Heart right ventricle (tissue), 16 donors: ENCODE measurements around the gene MT1HL1. TPM values are rescaled to one million over a fixed set of nuclear protein-coding genes. Genes with fewer than 3 reads are reported as not detected.

ENCODE experiments used
- ATAC-seq, 8 donors: fragments of 200-7000 bp; cut with Tn5 transposase; one replicate each; pipeline ENCODE4 v1.9.1; 2020; ENCODE audit warnings: mild to moderate bottlenecking in 8 of 8, moderate library complexity in 8 of 8, moderate number of reproducible peaks in 1 of 8
- DNase-seq, 2 donors: peaks; one replicate each; pipeline ENCODE4 v3.0.0-alpha.2; 2020
- H3K27ac ChIP-seq, 10 donors: fragments of 200-600 bp; sonication (generic) in 2 of 10; one replicate each; pipeline versions ENCODE4 v1.5.0 to v1.8.0; 2020 to 2022; ENCODE audit warnings: mild to moderate bottlenecking in 3 of 10
- H3K27me3 ChIP-seq, 7 donors: fragments of 200-600 bp; one replicate each; pipeline ENCODE4 v1.8.0; 2021 to 2022; ENCODE audit warnings: mild to moderate bottlenecking in 2 of 7
- H3K36me3 ChIP-seq, 9 donors: fragments of 200-600 bp; sonication (generic) in 1 of 9; one replicate each; pipeline versions ENCODE4 v1.5.0 to v1.8.0; 2020 to 2022; ENCODE audit warnings: mild to moderate bottlenecking in 2 of 9
- H3K4me1 ChIP-seq, 9 donors: fragments of 200-600 bp; sonication (generic) in 1 of 9; one replicate each; pipeline versions ENCODE4 v1.5.0 to v1.8.0; 2020 to 2022; ENCODE audit warnings: mild to moderate bottlenecking in 4 of 9
- H3K4me3 ChIP-seq, 10 donors: fragments of 200-600 bp; sonication (generic) in 2 of 10; one replicate each; pipeline versions ENCODE4 v1.5.0 to v1.8.0; 2020 to 2022; ENCODE audit warnings: mild to moderate bottlenecking in 7 of 10, moderate library complexity in 2 of 10
- H3K9me3 ChIP-seq, 11 donors: fragments of 200-600 bp in 10 of 11; sonication (generic) in 2 of 11; one replicate each; pipeline versions ENCODE4 v1.5.0 to v1.8.0; 2013 to 2022; ENCODE audit warnings: mild to moderate bottlenecking in 2 of 11, control low read depth in 1 of 11, moderate library complexity in 1 of 11
- WGBS, 2 donors: extraction: QIAGEN DNeasy Blood & Tissue Kit; methylation state at CpG; one replicate each; pipeline ENCODE4 v1.1.7; 2013; ENCODE audit warnings: inconsistent platforms in 1 of 2; 5-methylcytosine and 5-hydroxymethylcytosine counted together
- intact Hi-C, 10 donors: fragments of 100-400 bp; cut with DNase I; formaldehyde crosslinking; loops; one replicate each; pipeline versions ENCODE4 v1.11.1 to v1.14.2; 2022
- polyA plus RNA-seq, 2 donors: library from polyadenylated mRNA; stranded (reverse); fragments of 200-250 nt; gene quantifications; one replicate each; pipeline ENCODE4 v1.2.3, GENCODE V29; 2013
- total RNA-seq, 10 donors: library from RNA; stranded (reverse); fragmentation: NEBNext Ultra II Directional in 3 of 10; extraction: Animal tissue kit (Norgen Biotek cat#: 25700) in 3 of 10; gene quantifications; one replicate each; pipeline versions ENCODE4 v1.2.1 to v1.2.4, GENCODE V29; 2021 to 2023
- TF ChIP-seq, protein P1 (sequence below), 9 donors: fragments of 200-600 bp; sonication (generic) in 2 of 9; IDR thresholded peaks; one replicate each; pipeline versions ENCODE4 v1.5.0 to v1.8.0; 2021 to 2022; ENCODE audit warnings: antibody characterized with exemption in 9 of 9, mild to moderate bottlenecking in 5 of 9, moderate library complexity in 1 of 9
- donor health status: Arrhythmogenic right ventricular cardiomyopathy.
- donor health status: ischemic (EF 13 %, LVEDD 7.1; RV severe dilation, severe dysfunction).
- donor health status: healthy with polysubstance abuse.
- donor health status: DM: no; HTN: yes; CAD: no.
- donor health status: DM: no; HTN: no; CAD: no.
- donor health status: ischemic (EF 25% LVEDD 6.9; RV normal size, moderate dysfunction).
- donor health status: ischemic (EF 25% LVEDD 5.7; RV mildly dilated, moderate dysfunction).
- donor health status: healthy.
- donor health status: DM: yes; HTN: yes; CAD: no.
- donor health status: Ischemic cardiomyopathy.
- donor health status: ischemic (EF 35%, LVEDD 5.7; RV mildly dilated, moderate dysfunction).
- donor health status: nonischemic (EF 11% LVEDD 7.7; RV severe dilation, severe dysfunction).
- donor health status: DM: yes; HTN: yes; CAD: no.
- donor health status: PGD.
- donor health status: ischemic (EF 29% LVEDD 5.4; RV normal size, mild dysfunction).
- donor health status: nonischemic (EF 23%, LVEDD 6.1; RV moderate dilation, normal function).

The MT1HL1 gene
- total and polyA plus RNA-seq, 12 donors, result not detected

DNA sequence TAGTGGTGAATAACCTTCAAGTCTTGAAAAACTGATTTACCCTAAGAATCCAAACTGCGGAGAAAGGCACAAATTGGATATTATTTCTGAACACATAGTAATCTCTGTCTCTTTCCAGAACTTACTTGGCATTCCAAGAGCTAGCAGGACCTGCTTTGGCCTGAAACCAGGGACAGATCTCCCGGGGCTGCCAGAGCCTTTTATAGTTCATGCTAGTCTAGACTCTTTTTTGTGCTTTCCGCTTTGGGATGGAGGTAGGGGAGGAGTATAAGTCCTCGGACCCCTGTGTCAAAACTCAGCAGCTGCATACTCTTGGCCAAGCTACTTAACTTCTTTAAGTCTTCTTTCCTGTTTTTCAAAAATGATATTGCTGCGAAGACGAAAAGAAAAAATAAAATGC is 34.0 kb upstream of the MT1HL1 start:
- DNase-seq (no peak), ATAC-seq (no peak)
- peak overlapping the region in 5 of 10 donors; percentile 26 to 65 (median 49) for H3K27ac ChIP-seq
- H3K4me3 ChIP-seq, result no peak overlapping the region
- 60 to 68% methylated on average over 6 of the region's 6 CpGs for WGBS, 2 donors
- peaks cover 0 to 34% (median 21%) of the 10 kb centered on the region in 7 donors for H3K27me3 ChIP-seq
- no peaks in the 10 kb centered on the region for H3K36me3 ChIP-seq
- peaks cover 0 to 17% (median 5%) of the 10 kb centered on the region in 9 donors for H3K4me1 ChIP-seq
- no peaks in the 10 kb centered on the region for H3K9me3 ChIP-seq
- intact Hi-C loops, result no loop called here
- TF ChIP-seq, protein P1, sequence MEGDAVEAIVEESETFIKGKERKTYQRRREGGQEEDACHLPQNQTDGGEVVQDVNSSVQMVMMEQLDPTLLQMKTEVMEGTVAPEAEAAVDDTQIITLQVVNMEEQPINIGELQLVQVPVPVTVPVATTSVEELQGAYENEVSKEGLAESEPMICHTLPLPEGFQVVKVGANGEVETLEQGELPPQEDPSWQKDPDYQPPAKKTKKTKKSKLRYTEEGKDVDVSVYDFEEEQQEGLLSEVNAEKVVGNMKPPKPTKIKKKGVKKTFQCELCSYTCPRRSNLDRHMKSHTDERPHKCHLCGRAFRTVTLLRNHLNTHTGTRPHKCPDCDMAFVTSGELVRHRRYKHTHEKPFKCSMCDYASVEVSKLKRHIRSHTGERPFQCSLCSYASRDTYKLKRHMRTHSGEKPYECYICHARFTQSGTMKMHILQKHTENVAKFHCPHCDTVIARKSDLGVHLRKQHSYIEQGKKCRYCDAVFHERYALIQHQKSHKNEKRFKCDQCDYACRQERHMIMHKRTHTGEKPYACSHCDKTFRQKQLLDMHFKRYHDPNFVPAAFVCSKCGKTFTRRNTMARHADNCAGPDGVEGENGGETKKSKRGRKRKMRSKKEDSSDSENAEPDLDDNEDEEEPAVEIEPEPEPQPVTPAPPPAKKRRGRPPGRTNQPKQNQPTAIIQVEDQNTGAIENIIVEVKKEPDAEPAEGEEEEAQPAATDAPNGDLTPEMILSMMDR (IDR thresholded peaks at IDR 0.05), result no peak

DNA sequence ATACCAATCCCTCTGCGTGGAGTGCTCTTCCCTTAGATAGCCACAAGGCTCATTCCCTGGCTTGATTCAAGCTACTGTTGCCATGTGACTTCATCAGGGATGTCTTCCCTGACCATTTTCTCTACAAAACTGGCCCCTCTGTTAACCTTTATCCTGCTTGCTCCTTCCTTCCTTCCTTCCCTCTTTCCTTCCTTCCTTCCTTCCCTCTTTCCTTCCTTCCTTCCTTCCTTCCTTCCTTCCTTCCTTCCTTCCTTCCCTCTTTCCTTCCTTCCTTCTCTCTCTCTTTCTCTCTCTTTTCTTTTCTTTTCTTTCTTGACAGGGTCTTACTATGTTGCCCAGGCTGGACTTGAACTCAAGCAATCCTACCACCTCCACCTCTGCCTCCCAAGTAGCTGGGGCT is 31.5 kb upstream of the MT1HL1 start:
- intact Hi-C loops, result no loop called here
- TF ChIP-seq, protein P1 (IDR thresholded peaks at IDR 0.05), result no peak
- ATAC-seq, result no peak
- Histone ChIP-seq H3K36me3 (no peaks in the 10 kb centered on the region), H3K4me3 (no peak overlapping the region), H3K27ac (peak overlapping the region in 2 of 10 donors; percentile 40 to 49), H3K27me3 (peaks cover 0 to 9% (median 0%) of the 10 kb centered on the region in 7 donors), H3K9me3 (no peaks in the 10 kb centered on the region), H3K4me1 (peaks cover 0 to 37% (median 21%) of the 10 kb centered on the region in 9 donors)
- DNase-seq, result no peak
- WGBS, 2 donors, result 83 to 84% methylated on average over 1 of the region's 1 CpG

DNA sequence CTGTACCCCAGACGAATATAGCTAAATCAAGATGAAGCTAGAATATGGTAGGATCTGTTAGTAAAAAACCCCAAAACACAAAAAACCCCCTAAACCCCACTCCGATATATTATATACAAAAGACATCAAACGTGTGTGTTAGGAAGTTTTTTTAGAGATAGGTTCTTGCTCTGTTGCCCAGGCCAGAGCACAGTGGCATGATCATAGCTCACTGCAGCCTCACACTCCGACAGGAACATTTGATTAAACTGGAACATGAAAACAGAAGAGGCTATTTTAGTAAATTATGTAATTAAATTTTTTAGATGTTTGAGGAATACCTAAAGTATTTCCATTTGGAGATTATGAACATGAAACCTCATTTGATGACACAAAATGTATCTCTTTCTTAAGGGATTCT is 29.6 kb upstream of the MT1HL1 start:
- intact Hi-C loops, result loop anchor here in 1 of 10 donors (1.0 kb wide), 1 partner anchor 20 kb away; no protein-coding TSS in a partner anchor
- no peaks in the 10 kb centered on the region for H3K9me3 ChIP-seq
- no peaks in the 10 kb centered on the region for H3K36me3 ChIP-seq
- WGBS, 2 donors, result 40 to 51% methylated on average over 4 of the region's 4 CpGs
- H3K4me1 ChIP-seq, result peaks cover 0 to 41% (median 21%) of the 10 kb centered on the region in 9 donors
- TF ChIP-seq, protein P1 (IDR thresholded peaks at IDR 0.05), result no peak
- ATAC-seq (peak in 4 of 8 donors; percentile 29 to 67 (median 52)), DNase-seq (no peak)
- H3K27me3 ChIP-seq, result no peaks in the 10 kb centered on the region
- peak overlapping the region in 6 of 10 donors; percentile 13 to 87 (median 81) for H3K27ac ChIP-seq
- no peak overlapping the region for H3K4me3 ChIP-seq

DNA sequence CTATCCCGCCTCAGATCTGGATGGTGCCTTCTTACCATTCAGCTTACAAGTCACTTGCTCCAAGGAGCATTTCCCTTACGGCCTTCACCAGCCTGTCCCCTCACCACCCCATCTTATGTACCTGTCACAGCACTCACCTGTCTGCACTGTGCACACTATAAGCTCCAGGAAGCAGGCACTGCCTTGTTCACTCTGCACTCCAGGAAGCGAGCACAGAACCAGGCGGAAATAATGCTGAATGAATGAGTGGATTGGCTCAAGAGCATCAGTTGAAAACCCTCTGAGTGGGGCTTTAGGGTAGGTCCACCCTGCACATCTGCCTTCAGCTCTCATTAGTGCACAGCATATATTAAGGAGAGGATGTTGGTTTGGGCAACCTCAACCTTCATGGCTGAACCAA is 28.8 kb upstream of the MT1HL1 start:
- peaks cover 0 to 41% (median 17%) of the 10 kb centered on the region in 9 donors for H3K4me1 ChIP-seq
- H3K36me3 ChIP-seq, result no peaks in the 10 kb centered on the region
- DNase-seq, result no peak
- TF ChIP-seq, protein P1 (IDR thresholded peaks at IDR 0.05), result no peak
- H3K27me3 ChIP-seq, result no peaks in the 10 kb centered on the region
- peak overlapping the region in 6 of 10 donors; percentile 13 to 87 (median 81) for H3K27ac ChIP-seq
- WGBS, 2 donors, result 90 to 92% methylated on average over 4 of the region's 4 CpGs
- intact Hi-C loops, result loop anchor here in 1 of 10 donors (1.0 kb wide), 1 partner anchor 19 kb away; no protein-coding TSS in a partner anchor
- H3K4me3 ChIP-seq, result no peak overlapping the region
- no peaks in the 10 kb centered on the region for H3K9me3 ChIP-seq
- ATAC-seq, result no peak
